Stimulated activated CD4-positive, alpha-beta T cell treated with anti-CD3 and anti-CD28 coated beads, TNF-alpha, amount 100 ng/mL, for 1 hour (primary cell): ENCODE data around the gene SLC35G6.

ENCODE experiments used
- DNase-seq, 3 donors: peaks; one replicate each; pipeline ENCODE4 v3.0.0-alpha.2; 2020; ENCODE audit warnings: low read depth in 3 of 3, low spot score in 1 of 3

SLC35G6 gene

GRCh38 chr17:7502171-7502847 is 21.1 kb downstream of the SLC35G6 start:
- no peak for DNase-seq

GRCh38 chr17:7502987-7503386 is 21.7 kb downstream of the SLC35G6 start:
- DNase-seq: no peak

- no peak for DNase-seq
Measured at GRCh38 chr17:7503521-7503920, 22.3 kb downstream of the SLC35G6 start.

- DNase-seq: no peak
Measured at GRCh38 chr17:7508145-7508544, 26.9 kb downstream of the SLC35G6 start.

- DNase-seq: no peak
Measured at GRCh38 chr17:7508846-7509245, 27.6 kb downstream of the SLC35G6 start.

- no peak for DNase-seq
Measured at GRCh38 chr17:7509937-7510336, 28.7 kb downstream of the SLC35G6 start.

- DNase-seq: no peak
Measured at GRCh38 chr17:7511108-7511507, 29.9 kb downstream of the SLC35G6 start.

- no peak for DNase-seq
Measured at GRCh38 chr17:7512105-7512504, 30.9 kb downstream of the SLC35G6 start.

GRCh38 chr17:7512824-7513540 is 31.7 kb downstream of the SLC35G6 start:
- no peak for DNase-seq

- no peak for DNase-seq
Measured at GRCh38 chr17:7513850-7514419, 32.7 kb downstream of the SLC35G6 start.

- no peak for DNase-seq
Measured at GRCh38 chr17:7515911-7516610, 34.8 kb downstream of the SLC35G6 start.

- DNase-seq: peak in 1 of 3 donors; percentile 21
Measured at GRCh38 chr17:7523033-7523432, 41.8 kb downstream of the SLC35G6 start.

GRCh38 chr17:7528842-7529241 is 47.6 kb downstream of the SLC35G6 start:
- no peak for DNase-seq

GRCh38 chr17:7530023-7530900 is 49.0 kb downstream of the SLC35G6 start:
- DNase-seq: no peak
